ENCODE data around the gene ZDHHC4.
A peak's percentile ranks its signal among the peaks of the same experiment; 100 is the strongest.
"Not testable (repeated sequence)": the region's sequence is repeated elsewhere in the genome, so short reads cannot be mapped to it uniquely, and the experiment has no call there.

ZDHHC4 gene

DNA sequence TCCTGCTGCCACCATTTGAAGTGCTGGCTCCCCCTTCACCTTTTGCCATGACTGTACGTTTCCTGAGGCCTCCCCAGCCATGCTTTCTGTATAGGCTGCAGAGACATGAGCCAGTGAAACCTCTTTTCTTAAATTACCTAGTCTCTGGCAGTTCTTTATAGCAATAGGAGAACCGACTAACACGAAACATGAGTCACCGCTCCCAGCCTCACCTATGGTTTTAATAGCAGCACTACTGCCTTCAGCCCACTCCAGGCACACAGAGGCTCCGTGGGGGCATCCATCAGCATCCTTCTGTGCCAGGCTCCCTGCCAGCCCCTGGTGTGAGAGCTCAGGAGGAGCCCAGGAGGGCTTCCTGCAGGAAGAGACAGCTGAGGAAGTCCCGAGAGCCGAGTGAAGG is 54.4 kb downstream of the ZDHHC4 start:
- TF ChIP-seq, protein P1, sequence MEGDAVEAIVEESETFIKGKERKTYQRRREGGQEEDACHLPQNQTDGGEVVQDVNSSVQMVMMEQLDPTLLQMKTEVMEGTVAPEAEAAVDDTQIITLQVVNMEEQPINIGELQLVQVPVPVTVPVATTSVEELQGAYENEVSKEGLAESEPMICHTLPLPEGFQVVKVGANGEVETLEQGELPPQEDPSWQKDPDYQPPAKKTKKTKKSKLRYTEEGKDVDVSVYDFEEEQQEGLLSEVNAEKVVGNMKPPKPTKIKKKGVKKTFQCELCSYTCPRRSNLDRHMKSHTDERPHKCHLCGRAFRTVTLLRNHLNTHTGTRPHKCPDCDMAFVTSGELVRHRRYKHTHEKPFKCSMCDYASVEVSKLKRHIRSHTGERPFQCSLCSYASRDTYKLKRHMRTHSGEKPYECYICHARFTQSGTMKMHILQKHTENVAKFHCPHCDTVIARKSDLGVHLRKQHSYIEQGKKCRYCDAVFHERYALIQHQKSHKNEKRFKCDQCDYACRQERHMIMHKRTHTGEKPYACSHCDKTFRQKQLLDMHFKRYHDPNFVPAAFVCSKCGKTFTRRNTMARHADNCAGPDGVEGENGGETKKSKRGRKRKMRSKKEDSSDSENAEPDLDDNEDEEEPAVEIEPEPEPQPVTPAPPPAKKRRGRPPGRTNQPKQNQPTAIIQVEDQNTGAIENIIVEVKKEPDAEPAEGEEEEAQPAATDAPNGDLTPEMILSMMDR (IDR thresholded peaks at IDR 0.05; ENCODE audit: low read depth, low read length, missing control alignments) = no peak
- DNase-seq = no peak
- Histone ChIP-seq H3K27ac (no peak overlapping the region), H3K4me3 (ENCODE audit: low read depth, low read length) (no peak overlapping the region), H3K27me3 (replicated peaks) (no peaks in the 10 kb centered on the region), H3K36me3 (replicated peaks) (no peaks in the 10 kb centered on the region)
- in situ Hi-C loops (cut with HindIII; ENCODE audit: low pct_ligation_motif_present, low sequenced_read_pairs) = no loop called here

DNA sequence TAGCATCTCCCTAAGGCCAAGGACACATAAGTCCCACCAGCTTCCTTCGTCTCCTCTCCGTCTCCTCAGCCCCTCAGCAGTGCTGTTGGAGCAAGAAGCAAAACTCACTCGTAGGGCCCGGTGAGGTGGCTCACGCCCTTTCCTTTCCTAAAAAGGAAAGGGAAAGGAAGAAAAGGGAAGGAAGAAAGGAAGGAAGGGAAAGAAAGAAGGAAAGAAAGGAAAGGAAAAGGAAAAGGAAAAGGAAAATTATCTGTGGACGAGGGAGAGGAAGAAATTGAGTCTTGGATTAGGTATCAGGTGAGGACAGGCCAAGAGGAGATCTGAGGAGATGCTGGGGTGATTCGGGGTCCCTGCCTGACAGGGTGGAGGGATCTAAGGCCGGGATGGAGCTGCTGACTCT is 56.8 kb downstream of the ZDHHC4 start:
- Histone ChIP-seq H3K27ac (no peak overlapping the region), H3K36me3 (replicated peaks) (no peaks in the 10 kb centered on the region), H3K4me3 (ENCODE audit: low read depth, low read length) (no peak overlapping the region), H3K27me3 (replicated peaks) (no peaks in the 10 kb centered on the region)
- DNase-seq = no peak
- TF ChIP-seq, protein P1 (IDR thresholded peaks at IDR 0.05; ENCODE audit: low read depth, low read length, missing control alignments) = no peak
- in situ Hi-C loops (cut with HindIII; ENCODE audit: low pct_ligation_motif_present, low sequenced_read_pairs) = no loop called here

DNA sequence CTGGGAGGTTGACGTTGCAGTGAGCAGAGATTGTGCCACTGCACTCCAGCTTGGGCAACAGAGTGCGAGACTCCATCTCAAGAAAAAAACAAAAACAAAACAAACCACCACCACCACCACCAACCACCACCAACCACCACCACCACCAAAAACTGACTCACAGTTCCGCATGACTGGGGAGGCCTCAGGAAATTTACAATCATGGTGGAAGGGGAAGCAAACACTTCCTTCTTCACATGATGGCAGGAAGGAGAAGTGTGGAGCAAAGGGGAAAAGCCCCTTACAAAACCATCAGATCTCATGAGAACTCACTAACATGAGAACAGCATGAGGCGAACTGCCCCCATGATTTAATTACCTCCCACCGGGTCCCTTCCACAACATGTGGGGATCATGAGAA is 57.7 kb downstream of the ZDHHC4 start:
- in situ Hi-C loops (cut with HindIII; ENCODE audit: low pct_ligation_motif_present, low sequenced_read_pairs); H3K4me3 ChIP-seq (ENCODE audit: low read depth, low read length); H3K36me3 ChIP-seq (replicated peaks); H3K27me3 ChIP-seq (replicated peaks); DNase-seq; H3K27ac ChIP-seq: not testable (repeated sequence)

GRCh38 chr7:6636741-6637543 is 59.7 kb downstream of the ZDHHC4 start, which contains the start of gene ZNF316:
ZNF316 (plus strand) TSS chr7:6637318; CDS start chr7:6642410, 5,092 bp downstream.
- peak within 1 kb of the TSS; percentile 66 for H3K4me3 ChIP-seq (ENCODE audit: low read depth, low read length)
- in situ Hi-C loops (cut with HindIII; ENCODE audit: low pct_ligation_motif_present, low sequenced_read_pairs) = no loop called here
- H3K27me3 ChIP-seq (replicated peaks) = no peaks in the 10 kb centered on the region
- TF ChIP-seq, protein P1 (IDR thresholded peaks at IDR 0.05; ENCODE audit: low read depth, low read length, missing control alignments) = no peak
- DNase-seq = no peak
- peaks cover 6% of the 10 kb centered on the region for H3K36me3 ChIP-seq (replicated peaks)
- H3K27ac ChIP-seq = peak within 1 kb of the TSS; percentile 63

DNA sequence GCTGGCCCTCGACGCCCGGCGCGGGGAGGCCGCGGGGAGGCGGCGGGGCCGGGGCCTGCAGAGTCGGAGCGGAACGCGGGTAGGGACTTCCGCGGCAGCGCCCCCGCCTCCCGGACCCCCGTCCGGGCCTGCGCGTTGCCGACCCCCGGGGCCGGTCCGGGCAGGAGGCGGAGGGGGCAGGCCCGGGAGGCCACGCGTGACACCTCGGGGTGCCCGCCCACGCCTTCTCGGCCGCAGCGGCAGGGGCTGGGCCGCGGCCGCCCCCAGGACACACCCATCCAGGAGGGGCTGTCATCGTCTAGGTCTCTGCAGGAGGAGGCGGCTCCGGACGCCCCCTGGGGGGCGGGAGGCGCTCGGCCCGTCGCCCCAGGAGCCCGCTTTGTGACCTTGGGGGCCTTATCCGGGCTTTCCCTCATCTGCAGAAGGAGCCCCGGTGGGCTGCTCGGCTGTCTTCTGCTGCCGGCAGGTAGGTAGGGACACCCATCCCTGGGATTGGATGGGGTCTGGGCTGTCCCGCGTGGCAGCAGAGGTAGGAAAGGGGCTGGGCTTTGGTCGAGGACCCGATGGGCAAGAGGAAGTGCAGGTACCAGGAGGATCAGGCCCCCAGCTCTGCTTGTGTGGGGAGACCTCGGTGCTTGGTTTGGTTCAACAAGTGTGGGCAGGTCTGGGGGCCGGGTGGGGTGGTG is 60.4 kb downstream of the ZDHHC4 start:
- in situ Hi-C loops (cut with HindIII; ENCODE audit: low pct_ligation_motif_present, low sequenced_read_pairs) = no loop called here
- H3K36me3 ChIP-seq (replicated peaks) = peaks cover 14% of the 10 kb centered on the region
- no peak for DNase-seq
- H3K4me3 ChIP-seq (ENCODE audit: low read depth, low read length) = peak overlapping the region; percentile 66
- H3K27me3 ChIP-seq (replicated peaks) = no peaks in the 10 kb centered on the region
- TF ChIP-seq, protein P1 (IDR thresholded peaks at IDR 0.05; ENCODE audit: low read depth, low read length, missing control alignments) = peak; percentile 48
- no peak overlapping the region for H3K27ac ChIP-seq
